Ammon's horn (tissue), 1 donor: ENCODE measurements around the gene C9orf78.

Source experiments
- DNase-seq: peaks from one replicate; pipeline ENCODE4 v3.0.0-alpha.2; 2016; ENCODE audit warnings: low spot score

Gene C9orf78

GRCh38 chr9:129867136-129868022, 32.3 kb upstream of the C9orf78 start:
- no peak for DNase-seq

DNA sequence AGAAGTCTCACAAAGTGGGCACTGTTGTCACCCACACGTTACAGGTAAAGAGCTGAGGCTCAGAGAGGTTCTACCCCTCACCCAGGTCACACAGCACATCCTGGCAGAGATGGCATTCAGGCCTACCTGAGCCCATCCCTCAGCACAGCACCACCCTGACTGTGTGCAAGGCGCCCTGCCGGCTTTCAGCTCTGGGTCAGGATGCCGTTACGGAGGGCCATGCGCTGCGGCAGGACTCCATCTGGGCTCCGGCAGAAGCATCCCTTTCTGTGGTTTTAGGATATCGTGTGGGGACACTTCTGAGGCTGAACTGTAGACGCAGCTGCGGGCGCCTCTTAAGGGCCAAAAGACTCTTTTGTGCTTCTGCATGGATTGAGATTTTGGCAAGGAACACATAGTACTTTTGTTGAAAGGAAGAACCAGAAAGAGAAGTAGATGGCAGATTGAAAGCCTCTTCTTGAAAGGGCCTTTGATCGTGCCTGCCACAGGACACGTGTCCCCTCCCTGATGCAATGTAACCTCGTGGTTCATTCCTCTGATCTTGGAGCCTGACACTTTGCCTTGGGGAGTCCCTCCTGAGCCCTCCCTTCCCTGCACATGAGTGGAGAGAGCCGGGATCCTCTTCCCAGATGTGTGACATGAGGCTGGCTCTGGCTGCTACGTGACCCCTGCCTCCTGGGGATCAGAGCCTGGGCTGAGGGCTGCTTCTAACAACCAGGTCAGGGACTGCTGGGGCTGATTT, 31.5 kb upstream of the C9orf78 start:
- DNase-seq: peak; percentile 69

DNA sequence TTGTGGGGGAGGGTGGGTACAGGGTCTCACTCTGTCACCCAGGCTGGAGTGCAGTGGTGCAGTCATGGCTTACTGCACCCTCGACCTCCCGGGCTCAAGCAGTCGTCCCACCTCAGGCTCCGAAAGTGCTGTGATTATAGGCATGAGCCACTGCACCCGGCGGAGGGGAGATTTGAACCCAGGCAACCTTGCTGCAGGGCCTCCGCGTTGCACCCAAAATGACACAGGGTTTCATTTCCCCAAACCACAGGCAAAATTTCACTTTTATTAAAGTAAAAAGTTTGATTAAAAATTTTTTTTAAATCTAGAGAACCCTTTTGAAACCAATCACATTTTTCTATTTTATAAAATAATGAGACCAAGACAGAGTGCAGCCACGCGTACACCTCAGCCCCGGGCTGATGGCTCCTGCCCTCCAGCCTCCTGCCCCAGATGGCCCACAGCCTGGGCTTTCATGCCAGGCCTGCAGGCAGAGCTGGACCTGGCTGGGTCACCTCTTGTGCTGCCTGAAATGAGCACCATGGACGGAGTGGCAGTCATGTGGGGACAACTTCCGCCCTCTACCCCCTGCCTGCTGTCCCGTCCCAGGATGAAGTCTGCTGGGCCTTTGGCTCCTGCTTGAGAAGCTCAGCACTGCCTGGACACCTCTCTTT, 30.7 kb upstream of the C9orf78 start:
- DNase-seq: no peak

- no peak for DNase-seq
These were observed 30.0 kb upstream of the C9orf78 start for GRCh38 chr9:129864991-129865647.

DNA sequence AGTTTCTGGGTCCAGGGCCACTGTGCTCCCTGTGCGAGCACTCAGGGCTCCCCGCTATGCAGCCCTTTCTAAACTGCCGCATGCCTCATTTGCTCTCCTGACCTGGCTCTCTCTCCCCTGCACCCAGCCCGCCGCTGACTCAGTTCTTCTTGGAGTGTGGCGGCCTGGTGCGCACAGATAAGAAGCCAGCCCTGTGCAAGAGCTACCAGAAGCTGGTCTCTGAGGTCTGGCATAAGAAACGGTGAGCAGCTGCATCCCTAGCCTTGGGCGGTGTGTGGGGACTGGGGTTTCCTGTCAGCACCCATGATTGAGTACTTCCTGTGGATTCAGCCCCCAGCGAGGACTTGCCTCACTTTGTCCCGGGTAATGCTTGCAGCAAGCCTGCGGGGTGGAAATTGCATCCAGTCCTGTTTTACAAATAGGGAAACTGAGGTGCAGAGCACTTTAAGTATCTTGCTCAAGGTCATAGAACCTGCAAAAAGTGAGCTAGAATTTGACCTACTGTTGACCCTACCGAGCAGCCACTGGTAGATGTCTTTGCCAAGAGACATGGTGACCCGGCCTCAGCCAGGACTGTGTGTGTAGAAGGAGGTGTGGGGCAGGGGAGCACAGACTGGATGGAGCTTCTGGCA, 28.1 kb upstream of the C9orf78 start:
- no peak for DNase-seq

- DNase-seq: no peak
These were observed 26.4 kb upstream of the C9orf78 start for GRCh38 chr9:129861447-129861827.

- no peak for DNase-seq
These were observed 25.8 kb upstream of the C9orf78 start for GRCh38 chr9:129860653-129861446.

DNA sequence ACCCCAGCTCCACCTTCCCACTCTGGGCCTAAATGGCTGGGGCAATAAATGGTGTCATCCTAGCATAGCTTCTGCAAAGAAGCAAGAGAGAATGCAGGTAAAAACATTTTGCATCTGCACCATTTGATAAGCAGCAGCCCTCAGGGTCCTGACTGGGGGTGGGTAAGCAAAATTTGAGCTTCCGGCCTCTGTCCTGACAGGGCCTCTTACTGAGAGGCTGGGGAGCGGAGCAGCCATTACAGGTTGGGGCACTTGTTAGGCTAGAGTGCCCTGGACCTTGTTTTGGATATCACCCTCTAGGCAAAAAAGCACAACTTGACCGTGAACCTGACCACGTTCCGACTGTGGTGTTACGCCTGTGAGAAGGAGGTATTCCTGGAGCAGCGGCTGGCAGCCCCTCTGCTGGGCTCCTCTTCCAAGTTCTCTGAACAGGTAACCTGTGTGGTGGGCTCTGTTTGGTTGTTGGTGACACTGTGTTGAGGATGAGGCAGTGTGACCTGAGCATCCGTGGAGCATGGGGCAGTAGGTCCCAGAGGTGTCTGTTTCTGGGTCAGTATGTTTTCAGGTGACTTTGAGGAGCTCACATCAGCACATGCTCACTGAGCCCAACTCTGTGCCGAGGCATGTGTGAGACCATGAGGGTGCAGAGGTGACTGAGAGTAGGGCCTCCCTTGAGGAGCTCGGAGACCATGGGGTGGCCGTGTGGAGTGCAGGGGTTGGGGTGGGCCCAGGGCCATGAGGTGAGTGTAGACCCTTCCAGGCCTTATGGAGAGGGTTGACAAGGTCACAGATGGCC, 23.3 kb upstream of the C9orf78 start:
- DNase-seq: no peak

DNA sequence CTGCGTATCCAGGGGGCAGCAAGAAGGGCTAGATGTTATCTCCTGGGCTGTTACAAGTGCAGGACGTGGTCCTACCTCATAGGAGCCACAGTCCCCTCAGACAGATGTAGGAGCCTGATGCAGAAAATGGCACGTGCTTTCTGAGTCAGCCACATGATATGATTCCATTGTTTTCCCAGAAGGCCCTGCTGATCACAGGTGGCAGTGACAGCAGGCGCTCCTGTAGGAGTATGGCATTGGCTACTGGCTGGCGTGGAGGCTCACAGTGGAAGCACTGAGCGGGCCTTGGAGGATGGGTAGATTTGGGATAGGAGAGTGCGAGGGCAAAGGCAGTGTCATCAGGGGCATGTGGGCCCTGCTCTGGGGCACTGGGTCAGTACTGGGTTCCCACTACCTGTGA, 22.1 kb upstream of the C9orf78 start:
- no peak for DNase-seq

- DNase-seq: no peak
These were observed 19.6 kb upstream of the C9orf78 start for GRCh38 chr9:129854588-129855110.

- DNase-seq: no peak
These were observed 18.5 kb upstream of the C9orf78 start for GRCh38 chr9:129853614-129854013.

GRCh38 chr9:129852579-129852978, 17.5 kb upstream of the C9orf78 start:
- DNase-seq: no peak

DNA sequence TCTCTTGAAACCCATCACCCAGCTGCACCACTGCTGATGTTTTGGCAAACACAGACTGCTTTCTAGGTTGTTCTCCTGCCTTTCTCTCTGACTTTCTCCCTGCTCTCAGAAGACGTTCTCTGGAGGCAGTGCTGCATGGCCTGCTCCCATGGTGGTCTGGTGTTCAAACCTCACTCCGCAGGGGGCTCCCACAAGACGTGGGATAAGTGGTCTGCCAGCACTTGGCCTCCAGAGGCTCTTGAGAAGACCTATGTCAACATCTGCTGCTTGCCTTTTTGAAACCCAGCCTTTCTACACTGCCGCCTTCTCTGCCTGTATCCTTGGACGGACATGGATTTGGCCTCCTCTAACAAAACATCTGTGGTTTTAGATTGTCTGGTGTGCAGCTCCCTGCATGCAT, 16.7 kb upstream of the C9orf78 start:
- no peak for DNase-seq

DNA sequence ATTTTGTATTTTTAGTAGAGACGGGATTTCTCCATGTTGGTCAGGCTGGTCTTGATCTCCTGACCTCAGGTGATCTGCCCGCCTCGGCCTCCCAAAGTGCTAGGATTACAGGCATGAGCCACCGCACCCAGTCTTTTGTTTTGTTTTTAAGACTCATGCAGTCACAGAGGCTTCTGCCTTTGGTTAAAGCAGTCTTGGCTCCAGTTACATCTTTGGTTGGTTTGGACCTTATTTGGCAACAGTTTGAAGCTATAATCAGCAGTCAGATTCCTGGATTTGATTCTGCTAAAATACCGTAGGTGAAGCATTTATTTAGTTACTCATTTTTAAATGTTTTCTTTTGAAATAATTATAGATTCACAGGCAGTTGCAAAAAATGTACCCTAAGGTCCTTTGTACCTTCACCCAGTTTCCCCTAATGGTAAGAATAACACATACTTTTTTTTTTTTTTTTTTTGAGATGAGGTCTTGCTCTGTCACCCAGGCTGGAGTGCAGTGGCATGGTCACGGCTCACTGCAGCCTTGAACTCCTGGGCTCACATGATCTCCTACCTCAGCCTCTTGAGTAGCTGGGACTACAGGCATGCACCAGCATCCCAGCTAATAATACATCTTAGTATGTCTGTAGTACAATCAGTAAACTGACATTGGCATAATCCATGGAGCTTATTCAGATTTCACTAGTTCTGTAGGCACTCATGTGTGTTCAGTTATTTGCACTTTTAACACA, 15.9 kb upstream of the C9orf78 start:
- no peak for DNase-seq

DNA sequence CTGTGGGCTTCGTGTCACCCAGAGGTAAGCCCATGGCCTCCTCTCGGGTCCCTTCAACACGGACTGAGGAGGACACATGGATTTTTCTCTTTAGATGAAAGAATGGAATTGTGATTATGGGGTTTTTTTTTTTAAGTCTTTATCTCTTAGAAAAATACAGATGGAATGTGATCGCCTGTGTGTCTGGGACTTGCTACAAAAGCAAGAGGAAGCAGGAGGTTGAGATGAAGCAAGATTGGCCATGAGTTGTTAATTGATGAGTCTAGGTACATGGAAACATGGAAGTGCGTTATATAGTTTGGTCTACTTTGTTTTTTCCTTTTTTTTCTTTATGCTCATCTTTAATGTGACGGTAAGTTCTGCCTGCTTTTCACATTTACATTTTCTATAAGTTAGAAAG, 14.8 kb upstream of the C9orf78 start:
- DNase-seq: no peak

DNA sequence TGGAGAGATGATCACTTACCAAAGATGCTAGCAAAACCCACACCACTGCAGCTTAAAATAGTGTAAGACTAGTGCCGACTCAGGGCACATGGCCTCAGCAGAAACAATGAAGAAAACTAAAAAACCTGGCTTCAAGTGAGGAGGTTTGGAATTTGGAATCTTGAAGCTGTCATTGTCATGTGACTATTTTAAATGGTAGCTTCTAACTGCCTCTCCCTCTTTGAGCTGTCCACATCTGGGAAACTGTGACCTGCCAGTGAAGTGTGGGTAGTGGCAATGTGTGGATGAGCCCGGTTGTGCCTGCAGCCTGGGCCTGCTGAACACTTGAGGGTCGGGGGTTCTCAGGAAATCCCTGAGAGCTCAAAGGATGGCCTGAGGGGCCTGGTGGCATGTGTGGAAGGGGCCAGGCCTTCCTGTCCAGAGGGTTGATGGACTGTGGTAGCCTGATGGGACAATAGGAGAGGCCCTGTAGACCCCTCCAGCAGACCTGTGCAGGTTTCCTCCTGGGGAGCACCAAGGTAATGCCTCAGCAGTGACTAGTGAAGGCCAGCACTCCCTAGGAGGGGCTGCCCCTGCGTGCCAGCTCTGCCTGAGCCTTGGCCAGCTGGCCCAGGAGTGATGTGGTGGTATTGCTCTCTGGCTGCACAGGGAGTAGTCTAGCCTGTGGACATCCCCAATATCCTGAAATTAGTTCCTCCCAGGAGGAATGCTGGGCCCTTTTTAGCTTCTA, 13.8 kb upstream of the C9orf78 start:
- DNase-seq: no peak

- no peak for DNase-seq
These were observed 10.3 kb upstream of the C9orf78 start for GRCh38 chr9:129845373-129845772.

DNA sequence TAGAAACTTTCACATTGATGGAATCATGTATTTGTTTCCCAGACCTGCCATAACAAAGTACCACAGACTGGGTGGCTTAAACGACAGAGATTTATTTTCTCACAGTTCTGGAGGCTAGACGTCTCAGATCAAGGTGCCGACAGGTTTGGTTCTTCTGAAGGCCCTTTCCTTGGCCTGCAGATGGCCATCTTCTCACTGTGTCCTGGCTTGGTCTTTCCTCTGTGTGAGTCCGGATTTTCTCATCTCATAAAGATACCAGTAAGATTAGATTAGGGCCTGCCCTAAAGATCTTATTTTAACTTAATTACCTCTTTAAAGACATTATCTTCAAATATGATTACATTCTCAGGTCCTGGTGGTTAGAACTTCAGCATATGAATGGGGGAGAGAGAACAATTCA, 6.0 kb upstream of the C9orf78 start:
- DNase-seq: no peak

DNA sequence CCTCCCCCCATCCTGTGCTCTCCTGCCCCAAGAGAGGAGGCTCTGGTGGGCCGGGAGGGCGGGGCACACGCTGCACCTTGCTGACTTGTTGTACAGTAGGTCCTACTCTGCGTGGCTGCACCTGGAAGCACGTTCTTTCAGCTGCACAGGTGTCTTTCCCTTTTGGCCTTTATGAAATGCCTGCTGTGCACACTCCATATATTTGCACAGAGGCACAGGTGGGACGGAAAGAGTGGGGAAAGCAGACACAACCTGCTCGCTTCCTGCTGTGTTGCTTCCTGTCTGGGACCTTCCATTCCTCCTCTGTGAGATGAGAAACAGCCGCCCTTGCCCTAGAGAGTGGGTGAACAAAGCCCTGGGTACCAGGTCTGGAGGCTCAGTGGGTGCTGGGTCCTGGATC, 5.0 kb upstream of the C9orf78 start:
- DNase-seq: no peak
